ENCODE results near the gene LRRC3C.

- TF ChIP-seq, protein P1, sequence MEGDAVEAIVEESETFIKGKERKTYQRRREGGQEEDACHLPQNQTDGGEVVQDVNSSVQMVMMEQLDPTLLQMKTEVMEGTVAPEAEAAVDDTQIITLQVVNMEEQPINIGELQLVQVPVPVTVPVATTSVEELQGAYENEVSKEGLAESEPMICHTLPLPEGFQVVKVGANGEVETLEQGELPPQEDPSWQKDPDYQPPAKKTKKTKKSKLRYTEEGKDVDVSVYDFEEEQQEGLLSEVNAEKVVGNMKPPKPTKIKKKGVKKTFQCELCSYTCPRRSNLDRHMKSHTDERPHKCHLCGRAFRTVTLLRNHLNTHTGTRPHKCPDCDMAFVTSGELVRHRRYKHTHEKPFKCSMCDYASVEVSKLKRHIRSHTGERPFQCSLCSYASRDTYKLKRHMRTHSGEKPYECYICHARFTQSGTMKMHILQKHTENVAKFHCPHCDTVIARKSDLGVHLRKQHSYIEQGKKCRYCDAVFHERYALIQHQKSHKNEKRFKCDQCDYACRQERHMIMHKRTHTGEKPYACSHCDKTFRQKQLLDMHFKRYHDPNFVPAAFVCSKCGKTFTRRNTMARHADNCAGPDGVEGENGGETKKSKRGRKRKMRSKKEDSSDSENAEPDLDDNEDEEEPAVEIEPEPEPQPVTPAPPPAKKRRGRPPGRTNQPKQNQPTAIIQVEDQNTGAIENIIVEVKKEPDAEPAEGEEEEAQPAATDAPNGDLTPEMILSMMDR (IDR thresholded peaks at IDR 0.05), result no peak
- no peak for TF ChIP-seq POLR2A (IDR thresholded peaks at IDR 0.05)
Measured at GRCh38 chr17:39921323-39921722, 6.2 kb upstream of the LRRC3C start.
